OCI-LY7 (cell line): ENCODE measurements around the gene SLC2A4RG. TPM values are rescaled to one million over a fixed set of nuclear protein-coding genes. Genes with fewer than 3 reads are reported as not detected.

ENCODE experiments used
- Bru-seq: library from RNA; stranded (reverse); fragments of 400-500 nt; gene quantifications from one replicate; lab custom pipeline; 2021; lab: Mats Ljungman, UMichigan
- BruChase-seq, 2 experiments: library from RNA; stranded (reverse); fragments of 400-500 nt; gene quantifications; one replicate each; lab custom pipeline; 2021; lab: Mats Ljungman, UMichigan
- BruUV-seq: library from RNA; stranded (reverse); fragments of 400-500 nt; replicated peaks from 2 replicates; lab custom pipeline; 2021; lab: Mats Ljungman, UMichigan
- CTCF ChIA-PET: fragments of 300-600 bp; sonication (Branson Sonifier 250); formaldehyde crosslinking; loops from one replicate; lab custom pipeline; 2022; ENCODE audit warnings: antibody characterized with exemption; ENCODE audit not compliant: unreplicated experiment; lab: Charles Lee
- POLR2A ChIA-PET: fragments of 300-600 bp; sonication (Branson Sonifier 250); formaldehyde crosslinking; loops from one replicate; lab custom pipeline; 2022; ENCODE audit warnings: antibody characterized with exemption; lab: Charles Lee
- DNase-seq: peaks from one replicate; pipeline ENCODE4 v3.0.0-alpha.2; 2015; ENCODE audit warnings: low spot score
- H2AFZ ChIP-seq: fragments of 200-600 bp; sonication (generic), shearing (Covaris generic); 2 replicates; pipeline ENCODE4 v1.6.1; 2014; ENCODE audit warnings: mild to moderate bottlenecking, antibody characterized with exemption, low read length, moderate library complexity
- H3K27ac ChIP-seq: fragments of 200-600 bp; sonication (generic); 2 replicates; pipeline ENCODE4 v1.5.1; 2014; ENCODE audit warnings: mixed run types, low read depth, mild to moderate bottlenecking, moderate library complexity, low read length, inconsistent platforms; ENCODE audit not compliant: poor library complexity, severe bottlenecking
- H3K36me3 ChIP-seq: fragments of 200-600 bp; sonication (generic); 2 replicates; pipeline ENCODE4 v1.6.1; 2014; ENCODE audit warnings: mild to moderate bottlenecking, antibody characterized with exemption, low read length, moderate library complexity, mixed read lengths; ENCODE audit not compliant: insufficient read depth
- H3K4me1 ChIP-seq: fragments of 200-600 bp; sonication (generic); 2 replicates; pipeline ENCODE4 v1.5.1; 2014; ENCODE audit warnings: mild to moderate bottlenecking, low read length; ENCODE audit not compliant: insufficient read depth, poor library complexity, severe bottlenecking
- H3K4me2 ChIP-seq: fragments of 200-600 bp; sonication (generic); 2 replicates; pipeline ENCODE4 v1.6.1; 2014; ENCODE audit warnings: mild to moderate bottlenecking, low read length
- H3K4me3 ChIP-seq: fragments of 200-600 bp; sonication (generic); 2 replicates; pipeline ENCODE4 v1.5.1; 2014; ENCODE audit warnings: mild to moderate bottlenecking, low read depth, low read length; ENCODE audit not compliant: poor library complexity, severe bottlenecking
- H3K79me2 ChIP-seq: fragments of 200-600 bp; sonication (generic); 2 replicates; pipeline ENCODE4 v1.6.1; 2016; ENCODE audit warnings: low read depth, mild to moderate bottlenecking, low read length, moderate library complexity, mixed read lengths; ENCODE audit not compliant: insufficient read depth
- H3K9me2 ChIP-seq: fragments of 200-600 bp; sonication (generic); 2 replicates; pipeline ENCODE4 v1.6.1; 2016; ENCODE audit warnings: mild to moderate bottlenecking, low read length, mixed read lengths; ENCODE audit not compliant: insufficient read depth
- H3K9me3 ChIP-seq: fragments of 200-600 bp; sonication (generic); 2 replicates; pipeline ENCODE4 v1.6.1; 2014; ENCODE audit warnings: mild to moderate bottlenecking, mixed run types, low read length, mixed read lengths
- H4K20me1 ChIP-seq: fragments of 200-600 bp; sonication (generic); 2 replicates; pipeline ENCODE4 v1.6.1; 2014; ENCODE audit warnings: mild to moderate bottlenecking, antibody characterized with exemption, low read length, moderate library complexity, mixed read lengths; ENCODE audit not compliant: insufficient read depth
- EZH2phosphoT487 ChIP-seq: fragments of 200-600 bp; sonication (generic); IDR thresholded peaks from 2 replicates; pipeline ENCODE4 v1.6.1; 2018; ENCODE audit warnings: low read depth, borderline replicate concordance, mild to moderate bottlenecking, mixed run types, antibody characterized with exemption, low read length, moderate library complexity, mixed read lengths
- intact Hi-C: fragments of 100-400 bp; cut with micrococcal nuclease; formaldehyde crosslinking; loops from one replicate; pipeline ENCODE4 v1.10.0; 2022; ENCODE audit not compliant: unreplicated experiment
- long read RNA-seq: library from polyadenylated mRNA; stranded (forward); transcript quantifications from one replicate; pipeline ENCODE4 v2.0.0, GENCODE V29; 2022
- total RNA-seq, 2 experiments: library from RNA; depleted of rRNA in 1 of 2; stranded (reverse); fragments of >200 nt in 1 of 2; shearing (Covaris generic) in 1 of 2; gene quantifications; 2 replicates each; pipeline ENCODE4 v1.2.3, GENCODE V29; 2014 to 2022
- TF ChIP-seq, protein P1 (sequence below): fragments of 200-600 bp; sonication (generic); conservative IDR thresholded peaks from 2 replicates; pipeline ENCODE4 v1.5.1; 2014; ENCODE audit warnings: mild to moderate bottlenecking, antibody characterized with exemption, low read length, moderate library complexity, mixed read lengths

SLC2A4RG gene, protein sequence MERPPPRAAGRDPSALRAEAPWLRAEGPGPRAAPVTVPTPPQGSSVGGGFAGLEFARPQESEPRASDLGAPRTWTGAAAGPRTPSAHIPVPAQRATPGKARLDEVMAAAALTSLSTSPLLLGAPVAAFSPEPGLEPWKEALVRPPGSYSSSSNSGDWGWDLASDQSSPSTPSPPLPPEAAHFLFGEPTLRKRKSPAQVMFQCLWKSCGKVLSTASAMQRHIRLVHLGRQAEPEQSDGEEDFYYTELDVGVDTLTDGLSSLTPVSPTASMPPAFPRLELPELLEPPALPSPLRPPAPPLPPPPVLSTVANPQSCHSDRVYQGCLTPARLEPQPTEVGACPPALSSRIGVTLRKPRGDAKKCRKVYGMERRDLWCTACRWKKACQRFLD
- total RNA-seq (2014; rRNA removed; shearing (Covaris generic)) (69.8 and 77.9 TPM in 2 replicates), total RNA-seq (2022) (110 and 113 TPM in 2 replicates), Bru-seq, nascent RNA (percentile 48 among the genes with signal in this experiment), BruChase-seq, experiment 1, labeled RNA remaining after a 6-hour chase (percentile 62 among the genes with signal in this experiment), BruChase-seq, experiment 2, labeled RNA remaining after a 2-hour chase (percentile 56 among the genes with signal in this experiment)
- long read RNA-seq, transcript SLC2A4RG-201 (8 exons, 1,731 nt) = major isoform, 17 of 49 reads
- long read RNA-seq, partial matches to known transcripts = 7 of 49 reads
- long read RNA-seq, other reads (novel, unspliced or antisense) = 25 of 49 reads

DNA sequence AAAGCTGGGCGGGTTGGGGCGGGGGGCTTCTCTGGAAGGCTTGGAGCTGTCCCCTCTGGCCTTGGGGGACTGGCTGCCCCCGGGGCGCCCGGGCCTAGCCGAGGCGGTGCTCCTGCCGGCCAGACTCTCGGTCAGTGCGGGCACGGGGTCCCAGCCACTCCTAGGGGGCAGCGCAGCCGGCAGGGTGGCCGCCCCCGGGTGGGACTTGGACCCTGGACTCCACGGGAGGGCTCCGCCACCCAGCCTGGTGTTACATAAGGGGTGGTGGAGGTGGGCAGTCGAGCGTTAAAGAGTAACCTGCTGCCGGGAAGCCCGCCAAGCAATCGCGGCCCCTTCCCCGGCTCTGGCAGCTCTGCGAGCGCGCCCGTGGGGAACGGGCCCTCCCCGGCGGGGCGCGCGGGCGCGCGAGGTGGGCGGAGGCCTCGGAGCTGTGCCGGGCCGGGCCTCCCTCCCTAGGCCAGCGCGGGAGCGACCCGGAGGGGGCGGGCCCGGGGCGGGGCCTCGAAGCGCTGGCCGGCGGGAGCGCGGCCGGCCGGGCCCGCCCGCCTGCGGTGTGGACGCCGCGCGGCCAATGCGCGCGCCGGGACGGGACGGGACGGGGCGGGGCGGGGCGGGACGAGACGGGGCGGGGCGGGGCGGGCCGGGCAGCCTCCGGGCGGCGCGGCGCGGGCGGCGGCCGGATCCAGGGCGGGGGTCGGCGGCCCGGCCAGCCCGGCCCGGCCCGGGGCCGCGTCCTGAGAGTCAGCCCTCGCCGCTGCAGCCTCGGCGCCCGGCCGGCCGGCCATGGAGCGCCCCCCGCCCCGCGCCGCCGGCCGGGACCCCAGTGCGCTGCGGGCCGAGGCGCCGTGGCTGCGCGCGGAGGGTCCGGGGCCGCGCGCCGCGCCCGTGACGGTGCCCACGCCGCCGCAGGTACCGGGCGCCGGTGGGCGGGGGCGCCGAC is at the start of gene SLC2A4RG:
Gene SLC2A4RG, plus strand, starts transcription at position 647 of the 940 bp plus-strand sequence. Its CDS starts 137 bp downstream, at position 784.
- Histone ChIP-seq H3K9me2 (no peaks in the 10 kb centered on the region), H3K79me2 (no peaks in the 10 kb centered on the region), H2AFZ (no peak within 1 kb of the TSS), H3K36me3 (peaks cover 57% of the 10 kb centered on the region), H3K4me1 (peaks cover 50% of the 10 kb centered on the region), H4K20me1 (no peaks in the 10 kb centered on the region), H3K9me3 (no peaks in the 10 kb centered on the region), H3K4me3 (peak within 1 kb of the TSS; percentile 70), H3K27ac (peak within 1 kb of the TSS; percentile 89), H3K4me2 (peak within 1 kb of the TSS; percentile 92)
- no peak for TF ChIP-seq EZH2phosphoT487
- TF ChIP-seq, protein P1, sequence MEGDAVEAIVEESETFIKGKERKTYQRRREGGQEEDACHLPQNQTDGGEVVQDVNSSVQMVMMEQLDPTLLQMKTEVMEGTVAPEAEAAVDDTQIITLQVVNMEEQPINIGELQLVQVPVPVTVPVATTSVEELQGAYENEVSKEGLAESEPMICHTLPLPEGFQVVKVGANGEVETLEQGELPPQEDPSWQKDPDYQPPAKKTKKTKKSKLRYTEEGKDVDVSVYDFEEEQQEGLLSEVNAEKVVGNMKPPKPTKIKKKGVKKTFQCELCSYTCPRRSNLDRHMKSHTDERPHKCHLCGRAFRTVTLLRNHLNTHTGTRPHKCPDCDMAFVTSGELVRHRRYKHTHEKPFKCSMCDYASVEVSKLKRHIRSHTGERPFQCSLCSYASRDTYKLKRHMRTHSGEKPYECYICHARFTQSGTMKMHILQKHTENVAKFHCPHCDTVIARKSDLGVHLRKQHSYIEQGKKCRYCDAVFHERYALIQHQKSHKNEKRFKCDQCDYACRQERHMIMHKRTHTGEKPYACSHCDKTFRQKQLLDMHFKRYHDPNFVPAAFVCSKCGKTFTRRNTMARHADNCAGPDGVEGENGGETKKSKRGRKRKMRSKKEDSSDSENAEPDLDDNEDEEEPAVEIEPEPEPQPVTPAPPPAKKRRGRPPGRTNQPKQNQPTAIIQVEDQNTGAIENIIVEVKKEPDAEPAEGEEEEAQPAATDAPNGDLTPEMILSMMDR = no peak
- BruUV-seq = no TSS peak
- peak; percentile 84 for DNase-seq
- ChIA-PET POLR2A (interaction anchor here (1.3 kb wide), 1 partner anchor 32 kb away, joined by 5 read pairs; the partner anchor contains the start of genes ARFRP1 and ZGPAT), CTCF (no interaction called here)
- intact Hi-C loops = no loop called here

DNA sequence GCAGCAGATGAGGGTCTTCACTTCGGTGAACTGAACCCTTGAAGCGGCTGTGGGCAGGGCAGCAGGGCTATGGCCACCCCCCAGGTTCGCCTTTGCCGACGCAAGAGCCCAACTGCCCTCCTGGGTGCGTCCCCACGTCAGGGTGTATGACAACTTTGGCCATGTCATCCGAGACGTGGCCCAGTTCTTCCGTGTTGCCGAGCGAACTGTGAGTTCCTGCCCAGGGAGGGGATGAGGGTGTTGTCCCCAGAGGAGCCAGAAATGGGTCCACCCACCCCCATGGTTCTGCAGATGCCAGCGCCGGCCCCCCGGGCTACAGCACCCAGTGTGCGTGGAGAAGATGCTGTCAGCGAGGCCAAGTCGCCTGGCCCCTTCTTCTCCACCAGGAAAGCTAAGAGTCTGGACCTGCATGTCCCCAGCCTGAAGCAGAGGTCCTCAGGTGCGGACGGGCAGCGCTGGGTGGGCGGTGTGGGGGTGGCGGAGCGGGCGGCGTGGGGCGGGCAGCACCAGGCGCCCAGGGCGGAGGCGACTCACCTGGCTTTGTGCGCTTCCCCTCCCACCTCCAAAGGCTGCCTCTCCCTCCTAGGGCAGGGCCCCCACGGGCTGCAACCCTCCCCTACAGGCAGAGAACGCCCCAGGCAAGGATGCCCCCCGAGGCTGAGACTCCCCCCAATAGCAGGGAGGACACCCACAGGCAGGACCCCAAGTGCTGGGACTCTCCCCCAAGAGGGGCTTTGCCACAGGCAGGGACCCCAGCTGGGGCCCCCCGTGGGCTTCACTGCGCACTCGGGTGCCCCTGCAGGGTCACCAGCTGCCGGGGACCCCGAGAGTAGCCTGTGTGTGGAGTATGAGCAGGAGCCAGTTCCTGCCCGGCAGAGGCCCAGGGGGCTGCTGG is 49.3 kb upstream of the SLC2A4RG start:
- ChIA-PET POLR2A (no interaction called here), CTCF (no interaction called here)
- H3K36me3 ChIP-seq = peaks cover 14% of the 10 kb centered on the region
- no peaks in the 10 kb centered on the region for H4K20me1 ChIP-seq
- BruUV-seq = no TSS peak
- no peaks in the 10 kb centered on the region for H3K4me1 ChIP-seq
- no peaks in the 10 kb centered on the region for H3K79me2 ChIP-seq
- no peak overlapping the region for H3K4me2 ChIP-seq
- H3K9me2 ChIP-seq = no peaks in the 10 kb centered on the region
- no peak overlapping the region for H3K27ac ChIP-seq
- H3K9me3 ChIP-seq = no peaks in the 10 kb centered on the region
- DNase-seq = no peak
- intact Hi-C loops = no loop called here
- H3K4me3 ChIP-seq = no peak overlapping the region
- TF ChIP-seq EZH2phosphoT487 = no peak
- TF ChIP-seq, protein P1 = no peak
- H2AFZ ChIP-seq = no peak overlapping the region
